Natural killer cell (primary cell): ENCODE measurements around the gene IKZF1. TPM values are rescaled to one million over a fixed set of nuclear protein-coding genes. Genes with fewer than 3 reads are reported as not detected.

Experiments
- ATAC-seq, 3 donors: fragments of 150-1000 bp in 2 of 3; fragments of 200-7000 bp in 1 of 3; cut with Tn5 transposase; 1 replicate in 1 of 3; 2 replicates in 2 of 3; pipeline ENCODE4 v1.10.0; 2021; ENCODE audit warnings: mild to moderate bottlenecking in 2 of 3, moderate library complexity in 2 of 3
- DNase-seq, 2 donors: peaks; one replicate each; pipeline versions ENCODE4 v3.0.0 to v3.0.0-alpha.2; 2013 to 2021; ENCODE audit warnings: mixed read lengths in 1 of 2
- H3K27ac ChIP-seq: one replicate; pipeline ENCODE4 v1.5.1; 2013; ENCODE audit warnings: mild to moderate bottlenecking, low read length
- H3K27me3 ChIP-seq: one replicate; pipeline ENCODE4 v1.6.1; 2013; ENCODE audit warnings: low read length; ENCODE audit not compliant: control insufficient read depth, insufficient read depth
- H3K36me3 ChIP-seq: one replicate; pipeline ENCODE4 v1.6.1; 2013; ENCODE audit warnings: low read length; ENCODE audit not compliant: control insufficient read depth, insufficient read depth
- H3K4me1 ChIP-seq: one replicate; pipeline ENCODE4 v1.6.1; 2013; ENCODE audit warnings: low read length; ENCODE audit not compliant: control insufficient read depth, insufficient read depth
- H3K4me3 ChIP-seq: one replicate; pipeline ENCODE4 v1.5.1; 2013; ENCODE audit warnings: low read length
- H3K9me3 ChIP-seq: one replicate; pipeline ENCODE4 v1.6.1; 2013; ENCODE audit warnings: low read length; ENCODE audit not compliant: control insufficient read depth, insufficient read depth
- H3K27ac Mint-ChIP-seq, 2 donors: one replicate each; pipeline ENCODE4 v1.8.0; 2022; ENCODE audit warnings: mild to moderate bottlenecking in 2 of 2, mixed read lengths in 2 of 2, moderate library complexity in 1 of 2
- H3K27me3 Mint-ChIP-seq, 2 donors: one replicate each; pipeline ENCODE4 v1.8.0; 2022; ENCODE audit warnings: low read depth in 2 of 2, mixed read lengths in 2 of 2
- H3K36me3 Mint-ChIP-seq: one replicate; pipeline ENCODE4 v1.8.0; 2022; ENCODE audit warnings: mixed read lengths
- H3K4me1 Mint-ChIP-seq, 2 donors: one replicate each; pipeline ENCODE4 v1.8.0; 2022; ENCODE audit warnings: mixed read lengths in 2 of 2
- H3K4me3 Mint-ChIP-seq: one replicate; pipeline ENCODE4 v1.8.0; 2022; ENCODE audit warnings: mild to moderate bottlenecking, moderate library complexity, mixed read lengths
- H3K9me3 Mint-ChIP-seq, 2 donors: one replicate each; pipeline ENCODE4 v1.8.0; 2022; ENCODE audit warnings: mixed read lengths in 2 of 2
- CTCF ChIP-seq: fragments of 200-600 bp; IDR thresholded peaks from one replicate; pipeline ENCODE4 v1.8.0; 2022; ENCODE audit warnings: antibody characterized with exemption
- WGBS: methylation state at CpG from one replicate; pipeline ENCODE4 v1.1.7; 2013; ENCODE audit warnings: missing lambda C conversion rate; ENCODE audit not compliant: insufficient coverage; 5-methylcytosine and 5-hydroxymethylcytosine counted together
- intact Hi-C: fragments of 100-400 bp; cut with micrococcal nuclease; formaldehyde crosslinking; loops from one replicate; pipeline ENCODE4 v1.14.2; 2022
- total RNA-seq, 4 donors: library from RNA; stranded (reverse); fragments of 120-200 nt in 1 of 4; gene quantifications; one replicate each; pipeline versions ENCODE4 v1.2.3 to v1.2.4, GENCODE V29; 2013 to 2022

The IKZF1 gene
- total RNA-seq, 3 donors from 2014 or later (not counting 1 experiment from before 2014, with no cell fraction given), result 294 to 391 (median 350) TPM

- H3K27ac ChIP-seq, result no peak overlapping the region
- ATAC-seq (no peak), DNase-seq (no peak)
- H3K4me1 ChIP-seq, result no peaks in the 10 kb centered on the region
- H3K36me3 Mint-ChIP-seq, result no peaks in the 10 kb centered on the region
- H3K27me3 Mint-ChIP-seq, result no peaks in the 10 kb centered on the region
- no peak overlapping the region for H3K4me3 Mint-ChIP-seq
- TF ChIP-seq CTCF, result no peak
- H3K4me1 Mint-ChIP-seq, result peaks cover 15 to 18% of the 10 kb centered on the region in 2 donors
- no peaks in the 10 kb centered on the region for H3K36me3 ChIP-seq
- no peak overlapping the region for H3K27ac Mint-ChIP-seq
- no peaks in the 10 kb centered on the region for H3K9me3 Mint-ChIP-seq
- H3K4me3 ChIP-seq, result no peak overlapping the region
- no peaks in the 10 kb centered on the region for H3K9me3 ChIP-seq
- intact Hi-C loops, result no loop called here
- H3K27me3 ChIP-seq, result no peaks in the 10 kb centered on the region
Measured at GRCh38 chr7:50292165-50292757, 12.3 kb upstream of the IKZF1 start.

GRCh38 chr7:50292763-50293162, 11.8 kb upstream of the IKZF1 start:
- Mint-ChIP-seq H3K36me3 (no peaks in the 10 kb centered on the region), H3K4me3 (no peak overlapping the region), H3K4me1 (peaks cover 15 to 19% of the 10 kb centered on the region in 2 donors), H3K27ac (no peak overlapping the region), H3K9me3 (no peaks in the 10 kb centered on the region), H3K27me3 (no peaks in the 10 kb centered on the region)
- DNase-seq, result no peak
- TF ChIP-seq CTCF, result no peak
- Histone ChIP-seq H3K9me3 (no peaks in the 10 kb centered on the region), H3K4me3 (no peak overlapping the region), H3K36me3 (no peaks in the 10 kb centered on the region), H3K4me1 (no peaks in the 10 kb centered on the region), H3K27me3 (no peaks in the 10 kb centered on the region), H3K27ac (no peak overlapping the region)
- intact Hi-C loops, result no loop called here
- no peak for ATAC-seq

- Mint-ChIP-seq H3K4me3 (no peak overlapping the region), H3K36me3 (no peaks in the 10 kb centered on the region), H3K27ac (no peak overlapping the region), H3K9me3 (no peaks in the 10 kb centered on the region), H3K4me1 (peaks cover 15 to 19% of the 10 kb centered on the region in 2 donors), H3K27me3 (no peaks in the 10 kb centered on the region)
- WGBS, result 88% methylated on average over 7 of the region's 7 CpGs
- H3K9me3 ChIP-seq, result no peaks in the 10 kb centered on the region
- H3K27me3 ChIP-seq, result no peaks in the 10 kb centered on the region
- H3K4me1 ChIP-seq, result no peaks in the 10 kb centered on the region
- TF ChIP-seq CTCF, result no peak
- no peak for ATAC-seq
- no peak overlapping the region for H3K27ac ChIP-seq
- no peaks in the 10 kb centered on the region for H3K36me3 ChIP-seq
- intact Hi-C loops, result no loop called here
- no peak for DNase-seq
- no peak overlapping the region for H3K4me3 ChIP-seq
Measured at GRCh38 chr7:50293509-50294179, 10.9 kb upstream of the IKZF1 start.

GRCh38 chr7:50295133-50295532, 9.4 kb upstream of the IKZF1 start:
- H3K36me3 Mint-ChIP-seq, result no peaks in the 10 kb centered on the region
- Histone ChIP-seq H3K9me3 (no peaks in the 10 kb centered on the region), H3K27me3 (no peaks in the 10 kb centered on the region), H3K36me3 (no peaks in the 10 kb centered on the region), H3K4me1 (peaks cover under 1% of the 10 kb centered on the region), H3K4me3 (no peak overlapping the region), H3K27ac (no peak overlapping the region)
- DNase-seq (no peak), ATAC-seq (no peak)
- intact Hi-C loops, result no loop called here
- no peak overlapping the region for H3K27ac Mint-ChIP-seq
- H3K4me1 Mint-ChIP-seq, result peaks cover 20% of the 10 kb centered on the region in 2 donors
- no peaks in the 10 kb centered on the region for H3K9me3 Mint-ChIP-seq
- H3K4me3 Mint-ChIP-seq, result no peak overlapping the region
- WGBS, result 97% methylated on average over 4 of the region's 5 CpGs
- no peak for TF ChIP-seq CTCF
- no peaks in the 10 kb centered on the region for H3K27me3 Mint-ChIP-seq
